HepG2 (cell line): ENCODE data around the gene HSPA1L. TPM values are rescaled to one million over a fixed set of nuclear protein-coding genes. Genes with fewer than 3 reads are reported as not detected.

ENCODE experiments used
- CBFB ChIP-seq: sonication (generic); formaldehyde crosslinking; IDR thresholded peaks from 2 replicates; pipeline ENCODE4 v1.4.0; 2020; ENCODE audit warnings: missing genetic modification reagents
- CCAR2 ChIP-seq: fragments of 200-400 bp; formaldehyde crosslinking; optimal IDR thresholded peaks from 2 replicates; pipeline ENCODE3; 2018; ENCODE audit warnings: low read depth, mild to moderate bottlenecking, low read length, moderate library complexity
- CREBL2 ChIP-seq: sonication (generic); formaldehyde crosslinking; IDR thresholded peaks from 2 replicates; pipeline ENCODE4 v1.8.1; 2023; ENCODE audit warnings: missing genetic modification reagents, mild to moderate bottlenecking, borderline replicate concordance
- ELF1 ChIP-seq: sonication (generic); formaldehyde crosslinking; IDR thresholded peaks from 2 replicates; pipeline ENCODE4 v1.4.0; 2020; ENCODE audit warnings: missing genetic modification reagents
- GPN1 ChIP-seq: sonication (generic); formaldehyde crosslinking; IDR thresholded peaks from 2 replicates; pipeline ENCODE4 v1.5.1; 2020; ENCODE audit warnings: missing genetic modification reagents, borderline replicate concordance
- KAT7 ChIP-seq: IDR thresholded peaks from 2 replicates; pipeline ENCODE4 v1.6.1; 2018; ENCODE audit warnings: borderline replicate concordance, missing compliant biosample characterization
- KLF6 ChIP-seq: IDR thresholded peaks from 2 replicates; pipeline ENCODE4 v1.8.0; 2016; ENCODE audit warnings: missing biosample characterization, missing genetic modification reagents
- KMT2A ChIP-seq: sonication (generic); formaldehyde crosslinking; IDR thresholded peaks from 2 replicates; pipeline ENCODE4 v1.4.0; 2020; ENCODE audit warnings: missing genetic modification reagents
- MIXL1 ChIP-seq: IDR thresholded peaks from 2 replicates; pipeline ENCODE4 v1.6.1; 2016
- NBN ChIP-seq: fragments of 450-650 bp; conservative IDR thresholded peaks from 2 replicates; pipeline ENCODE4 v1.6.1; 2017
- NFYB ChIP-seq: sonication (generic); formaldehyde crosslinking; IDR thresholded peaks from 2 replicates; pipeline ENCODE4 v1.4.0; 2020; ENCODE audit warnings: missing genetic modification reagents
- NR1H2 ChIP-seq: sonication (generic); formaldehyde crosslinking; IDR thresholded peaks from 2 replicates; pipeline ENCODE4 v1.8.1; 2022; ENCODE audit warnings: low read depth, missing genetic modification reagents, borderline replicate concordance
- PBX3 ChIP-seq: sonication (generic); formaldehyde crosslinking; IDR thresholded peaks from 2 replicates; pipeline ENCODE4 v1.8.1; 2023; ENCODE audit warnings: missing genetic modification reagents, inconsistent platforms, borderline replicate concordance
- POGZ ChIP-seq: sonication (generic); formaldehyde crosslinking; IDR thresholded peaks from 2 replicates; pipeline ENCODE4 v1.4.0; 2020; ENCODE audit warnings: mild to moderate bottlenecking, missing genetic modification reagents
- REPIN1 ChIP-seq: sonication (generic); formaldehyde crosslinking; IDR thresholded peaks from 2 replicates; pipeline ENCODE4 v1.8.0; 2022; ENCODE audit warnings: missing genetic modification reagents, low read depth, mild to moderate bottlenecking, borderline replicate concordance
- SRSF4 ChIP-seq: fragments of 200-400 bp; formaldehyde crosslinking; IDR thresholded peaks from one replicate; pipeline ENCODE4 v1.6.1; 2018; ENCODE audit warnings: mild to moderate bottlenecking, low read depth, low read length, moderate library complexity; ENCODE audit not compliant: poor library complexity, severe bottlenecking
- SSRP1 ChIP-seq: IDR thresholded peaks from 2 replicates; pipeline ENCODE4 v1.6.1; 2016; ENCODE audit warnings: control low read depth
- TCF7 ChIP-seq: sonication (generic); IDR thresholded peaks from 2 replicates; pipeline ENCODE4 v1.6.1; 2016; ENCODE audit warnings: antibody characterized with exemption, low read depth
- TRIM24 ChIP-seq: sonication (generic); formaldehyde crosslinking; IDR thresholded peaks from 2 replicates; pipeline ENCODE4 v1.8.0; 2022; ENCODE audit warnings: mild to moderate bottlenecking, missing genetic modification reagents
- ZBTB3 ChIP-seq: sonication (generic); formaldehyde crosslinking; IDR thresholded peaks from 2 replicates; pipeline ENCODE4 v1.4.0; 2020; ENCODE audit warnings: low read depth, mild to moderate bottlenecking, moderate library complexity, missing genetic modification reagents, borderline replicate concordance
- ZNF230 ChIP-seq: sonication (generic); formaldehyde crosslinking; IDR thresholded peaks from 2 replicates; pipeline ENCODE4 v1.4.0; 2020; ENCODE audit warnings: mild to moderate bottlenecking, missing genetic modification reagents
- ZNF350 ChIP-seq: sonication (generic); formaldehyde crosslinking; IDR thresholded peaks from 2 replicates; pipeline ENCODE4 v1.4.0; 2020; ENCODE audit warnings: mild to moderate bottlenecking, low read depth, missing genetic modification reagents, borderline replicate concordance
- ZNF562 ChIP-seq: sonication (generic); formaldehyde crosslinking; IDR thresholded peaks from 2 replicates; pipeline ENCODE4 v1.8.0; 2022; ENCODE audit warnings: missing genetic modification reagents, borderline replicate concordance
- ZNF563 ChIP-seq: sonication (generic); formaldehyde crosslinking; IDR thresholded peaks from 2 replicates; pipeline ENCODE4 v1.8.0; 2022; ENCODE audit warnings: mild to moderate bottlenecking, moderate library complexity, missing genetic modification reagents
- ZNF567 ChIP-seq: sonication (generic); formaldehyde crosslinking; IDR thresholded peaks from 2 replicates; pipeline ENCODE4 v1.8.1; 2023; ENCODE audit warnings: mild to moderate bottlenecking, missing genetic modification reagents, borderline replicate concordance
- ZNF589 ChIP-seq: sonication (generic); formaldehyde crosslinking; conservative IDR thresholded peaks from 2 replicates; pipeline ENCODE4 v1.8.0; 2022; ENCODE audit warnings: mild to moderate bottlenecking, moderate library complexity, missing genetic modification reagents
- ZNF7 ChIP-seq: IDR thresholded peaks from 2 replicates; pipeline ENCODE4 v1.6.1; 2016; ENCODE audit warnings: missing biosample characterization, missing genetic modification reagents
- polyA plus RNA-seq, 8 experiments: library from polyadenylated mRNA; depleted of rRNA in 3 of 8; stranded (reverse) in 7 of 8; unstranded in 1 of 8; fragments of >200 nt; fragmentation: Illumina TruSeq in 4 of 8; extraction: Trizol in 4 of 8; gene quantifications; 2 replicates each; pipeline versions ENCODE4 v1.2.1 to v1.2.3, GENCODE V29; 2011 to 2016; ENCODE audit warnings: low read depth in 4 of 8, missing spikeins in 1 of 8, mixed read lengths in 1 of 8; ENCODE audit not compliant: insufficient read depth in 1 of 8
- total RNA-seq, 5 experiments: library from RNA; depleted of rRNA; stranded (reverse); fragments of >200 nt; fragmentation: Illumina TruSeq; extraction: Trizol; gene quantifications; 2 replicates each; pipeline ENCODE4 v1.2.3, GENCODE V29; 2016; ENCODE audit warnings: low read depth in 1 of 5
- TF ChIP-seq, protein P1 (sequence below): sonication (generic); formaldehyde crosslinking; IDR thresholded peaks from 2 replicates; pipeline ENCODE4 v1.5.0; 2020; ENCODE audit warnings: mild to moderate bottlenecking, missing genetic modification reagents, moderate library complexity

Gene HSPA1L
- total and polyA plus RNA-seq, 2 of the 13 experiments (the other 11 are each of a cell fraction or from before 2014, with no cell fraction given): 0.55 to 1.0 TPM

- no peak; the same call in 1 of the 2 replicates for TF ChIP-seq POGZ
- TF ChIP-seq, protein P1, sequence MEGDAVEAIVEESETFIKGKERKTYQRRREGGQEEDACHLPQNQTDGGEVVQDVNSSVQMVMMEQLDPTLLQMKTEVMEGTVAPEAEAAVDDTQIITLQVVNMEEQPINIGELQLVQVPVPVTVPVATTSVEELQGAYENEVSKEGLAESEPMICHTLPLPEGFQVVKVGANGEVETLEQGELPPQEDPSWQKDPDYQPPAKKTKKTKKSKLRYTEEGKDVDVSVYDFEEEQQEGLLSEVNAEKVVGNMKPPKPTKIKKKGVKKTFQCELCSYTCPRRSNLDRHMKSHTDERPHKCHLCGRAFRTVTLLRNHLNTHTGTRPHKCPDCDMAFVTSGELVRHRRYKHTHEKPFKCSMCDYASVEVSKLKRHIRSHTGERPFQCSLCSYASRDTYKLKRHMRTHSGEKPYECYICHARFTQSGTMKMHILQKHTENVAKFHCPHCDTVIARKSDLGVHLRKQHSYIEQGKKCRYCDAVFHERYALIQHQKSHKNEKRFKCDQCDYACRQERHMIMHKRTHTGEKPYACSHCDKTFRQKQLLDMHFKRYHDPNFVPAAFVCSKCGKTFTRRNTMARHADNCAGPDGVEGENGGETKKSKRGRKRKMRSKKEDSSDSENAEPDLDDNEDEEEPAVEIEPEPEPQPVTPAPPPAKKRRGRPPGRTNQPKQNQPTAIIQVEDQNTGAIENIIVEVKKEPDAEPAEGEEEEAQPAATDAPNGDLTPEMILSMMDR (CRISPR knock-in tag): no peak
- no peak for TF ChIP-seq CCAR2
- no peak for TF ChIP-seq ZNF567 (CRISPR knock-in tag)
- TF ChIP-seq CREBL2: peak; percentile 76; the same call in 1 of the 2 replicates
- peak; percentile 85; the same call in 1 of the 2 replicates for TF ChIP-seq ZNF350
- no peak for TF ChIP-seq ZNF7
- peak; percentile 70; the same call in 1 of the 2 replicates for TF ChIP-seq CBFB (CRISPR knock-in tag)
- peak; percentile 85; the same call in 1 of the 2 replicates for TF ChIP-seq KAT7
- TF ChIP-seq NBN: no peak
- peak; percentile 65; the same call in 1 of the 2 replicates for TF ChIP-seq ZNF563
- TF ChIP-seq KLF6 (CRISPR knock-in tag): peak; percentile 88; the same call in 1 of the 2 replicates
- TF ChIP-seq TRIM24: no peak
- no peak for TF ChIP-seq TCF7
- 0 out of 2 replicates have a peak, but pooled peaks have one; percentile 87 for TF ChIP-seq GPN1 (CRISPR knock-in tag)
- TF ChIP-seq SSRP1: peak; percentile 10; the same call in 1 of the 2 replicates
- peak; percentile 70; the same call in 1 of the 2 replicates for TF ChIP-seq NR1H2 (CRISPR knock-in tag)
- no peak; the same call in 1 of the 2 replicates for TF ChIP-seq MIXL1 (CRISPR knock-in tag)
- TF ChIP-seq ELF1 (CRISPR knock-in tag): peak; percentile 51; the same call in 1 of the 2 replicates
- TF ChIP-seq REPIN1 (CRISPR knock-in tag): peak; percentile 18
- TF ChIP-seq NFYB (CRISPR knock-in tag): peak; percentile 35; the same call in 1 of the 2 replicates
- peak; percentile 84; the same call in 1 of the 2 replicates for TF ChIP-seq PBX3 (CRISPR knock-in tag)
- peak; percentile 64; the same call in 1 of the 2 replicates for TF ChIP-seq ZNF589 (CRISPR knock-in tag)
- TF ChIP-seq ZNF230 (CRISPR knock-in tag): peak; percentile 92
- TF ChIP-seq SRSF4: peak; percentile 43
- TF ChIP-seq ZNF562 (CRISPR knock-in tag): no peak
- TF ChIP-seq ZBTB3: no peak; the same call in none of the 2 replicates
- TF ChIP-seq KMT2A (CRISPR knock-in tag): peak; percentile 59
Measured at GRCh38 chr6:31834367-31835250, 19.5 kb upstream of the HSPA1L start (continued).
